Type B pancreatic cell (in vitro differentiated cells): Measurements from ENCODE around the gene ARHGEF26. TPM values are rescaled to one million over a fixed set of nuclear protein-coding genes. Genes with fewer than 3 reads are reported as not detected.

Source experiments
- DNase-seq: peaks from one replicate; pipeline ENCODE4 v3.0.0; 2021; ENCODE audit warnings: mixed read lengths; ENCODE audit not compliant: unreplicated experiment; ENCODE audit errors: extremely low spot score
- H3K27ac Mint-ChIP-seq: 2 replicates; pipeline ENCODE4 v1.8.0; 2021; ENCODE audit warnings: mild to moderate bottlenecking, mixed read lengths
- H3K27me3 Mint-ChIP-seq: 2 replicates; pipeline ENCODE4 v1.8.0; 2021; ENCODE audit warnings: mixed read lengths
- H3K36me3 Mint-ChIP-seq: 2 replicates; pipeline ENCODE4 v1.8.0; 2021; ENCODE audit warnings: mixed read lengths
- H3K4me1 Mint-ChIP-seq: one replicate; pipeline ENCODE4 v1.8.0; 2021; ENCODE audit warnings: mixed read lengths; ENCODE audit not compliant: unreplicated experiment
- H3K4me3 Mint-ChIP-seq: 2 replicates; pipeline ENCODE4 v1.8.0; 2021; ENCODE audit warnings: mild to moderate bottlenecking, mixed read lengths
- H3K9me3 Mint-ChIP-seq: 2 replicates; pipeline ENCODE4 v1.8.0; 2021; ENCODE audit warnings: mixed read lengths
- total RNA-seq: library from RNA; stranded (reverse); gene quantifications from 2 replicates; pipeline ENCODE4 v1.2.1, GENCODE V29; 2021; ENCODE audit warnings: low replicate concordance
- TF ChIP-seq, protein P1 (sequence below): fragments of 200-600 bp; sonication (generic); conservative IDR thresholded peaks from 2 replicates; pipeline ENCODE4 v1.5.0; 2021; ENCODE audit warnings: antibody characterized with exemption, mild to moderate bottlenecking

Gene ARHGEF26
- total RNA-seq, 1 donor from 2014 or later: 12.7 TPM

DNA sequence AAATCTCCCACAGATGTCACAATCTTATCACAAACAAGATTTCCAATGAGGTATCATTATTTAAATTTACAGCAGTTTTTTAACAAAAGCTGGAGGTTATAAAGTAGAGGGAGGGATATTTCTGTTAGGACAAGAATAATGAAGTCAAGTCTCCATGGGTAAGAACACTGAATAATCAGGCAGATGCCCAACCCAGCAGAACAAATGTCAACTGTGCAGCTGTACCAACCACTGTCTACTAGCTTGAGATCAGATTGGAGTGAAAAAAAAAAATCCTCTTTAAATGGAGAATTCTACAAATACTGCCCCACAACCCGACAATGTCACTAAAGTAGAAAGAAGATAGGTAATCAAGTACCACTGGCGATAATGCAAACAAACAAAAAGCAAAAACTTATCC is 172.8 kb downstream of the ARHGEF26 start:
- Mint-ChIP-seq H3K27ac (no peak overlapping the region), H3K9me3 (no peaks in the 10 kb centered on the region), H3K27me3 (no peaks in the 10 kb centered on the region), H3K4me1 (no peaks in the 10 kb centered on the region), H3K36me3 (peaks cover 37% of the 10 kb centered on the region), H3K4me3 (no peak overlapping the region)
- DNase-seq: no peak
- TF ChIP-seq, protein P1, sequence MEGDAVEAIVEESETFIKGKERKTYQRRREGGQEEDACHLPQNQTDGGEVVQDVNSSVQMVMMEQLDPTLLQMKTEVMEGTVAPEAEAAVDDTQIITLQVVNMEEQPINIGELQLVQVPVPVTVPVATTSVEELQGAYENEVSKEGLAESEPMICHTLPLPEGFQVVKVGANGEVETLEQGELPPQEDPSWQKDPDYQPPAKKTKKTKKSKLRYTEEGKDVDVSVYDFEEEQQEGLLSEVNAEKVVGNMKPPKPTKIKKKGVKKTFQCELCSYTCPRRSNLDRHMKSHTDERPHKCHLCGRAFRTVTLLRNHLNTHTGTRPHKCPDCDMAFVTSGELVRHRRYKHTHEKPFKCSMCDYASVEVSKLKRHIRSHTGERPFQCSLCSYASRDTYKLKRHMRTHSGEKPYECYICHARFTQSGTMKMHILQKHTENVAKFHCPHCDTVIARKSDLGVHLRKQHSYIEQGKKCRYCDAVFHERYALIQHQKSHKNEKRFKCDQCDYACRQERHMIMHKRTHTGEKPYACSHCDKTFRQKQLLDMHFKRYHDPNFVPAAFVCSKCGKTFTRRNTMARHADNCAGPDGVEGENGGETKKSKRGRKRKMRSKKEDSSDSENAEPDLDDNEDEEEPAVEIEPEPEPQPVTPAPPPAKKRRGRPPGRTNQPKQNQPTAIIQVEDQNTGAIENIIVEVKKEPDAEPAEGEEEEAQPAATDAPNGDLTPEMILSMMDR: no peak

DNA sequence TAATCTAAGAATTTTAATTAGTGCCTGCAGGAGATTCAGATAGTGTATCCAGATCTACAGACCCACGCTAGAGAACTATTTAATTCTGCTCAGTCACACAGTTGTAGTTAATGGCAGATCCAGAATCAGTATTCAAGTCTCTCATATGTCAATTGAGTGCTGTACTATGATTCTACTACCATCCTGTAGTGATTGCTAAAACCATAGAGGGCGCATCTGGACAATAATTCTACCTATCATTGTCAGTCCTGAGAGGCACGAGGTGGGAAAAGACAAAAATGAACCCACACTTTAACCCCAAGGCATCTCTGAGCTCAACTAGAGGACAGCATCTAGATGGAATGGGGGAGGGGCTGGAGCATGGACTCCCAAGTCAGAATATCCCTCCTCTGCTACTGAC is 180.4 kb downstream of the ARHGEF26 start:
- H3K27ac Mint-ChIP-seq: no peak overlapping the region
- no peak overlapping the region for H3K4me3 Mint-ChIP-seq
- TF ChIP-seq, protein P1: no peak
- no peaks in the 10 kb centered on the region for H3K4me1 Mint-ChIP-seq
- no peaks in the 10 kb centered on the region for H3K27me3 Mint-ChIP-seq
- no peaks in the 10 kb centered on the region for H3K9me3 Mint-ChIP-seq
- DNase-seq: no peak
- H3K36me3 Mint-ChIP-seq: peaks cover 33% of the 10 kb centered on the region

DNA sequence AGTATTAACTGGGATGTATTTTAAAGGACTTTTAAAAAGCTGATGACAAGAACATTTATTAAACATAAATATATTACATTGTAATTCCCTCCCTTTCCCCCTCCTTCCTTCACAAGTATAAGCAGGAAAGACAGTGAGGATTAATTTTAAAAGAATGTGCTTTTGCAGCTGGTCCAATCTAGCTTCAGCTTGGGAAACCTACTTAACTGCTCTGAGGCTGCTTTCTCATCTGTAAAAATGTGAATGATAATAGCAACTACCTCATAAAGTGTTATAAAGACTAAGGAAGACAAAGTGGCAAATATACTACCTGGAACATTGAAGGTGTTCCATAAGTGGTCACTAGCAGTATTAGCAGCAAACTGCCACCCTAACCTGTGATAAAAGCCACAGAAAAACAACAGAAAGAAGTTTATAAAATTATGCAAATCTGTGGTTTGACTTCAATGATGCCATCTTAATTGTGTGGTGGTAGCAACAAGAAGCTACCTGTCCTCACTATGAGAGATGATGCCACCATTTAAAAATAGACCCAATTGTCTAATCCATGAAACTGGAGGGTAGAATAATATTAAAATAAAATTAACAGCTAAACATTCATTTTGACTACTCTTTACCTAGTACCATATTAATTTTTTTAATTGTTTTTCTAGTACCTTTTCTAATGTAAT is 183.1 kb downstream of the ARHGEF26 start:
- DNase-seq: no peak
- H3K4me1 Mint-ChIP-seq: no peaks in the 10 kb centered on the region
- peaks cover 38% of the 10 kb centered on the region for H3K36me3 Mint-ChIP-seq
- H3K9me3 Mint-ChIP-seq: no peaks in the 10 kb centered on the region
- TF ChIP-seq, protein P1: no peak
- no peaks in the 10 kb centered on the region for H3K27me3 Mint-ChIP-seq
- H3K27ac Mint-ChIP-seq: no peak overlapping the region
- no peak overlapping the region for H3K4me3 Mint-ChIP-seq

DNA sequence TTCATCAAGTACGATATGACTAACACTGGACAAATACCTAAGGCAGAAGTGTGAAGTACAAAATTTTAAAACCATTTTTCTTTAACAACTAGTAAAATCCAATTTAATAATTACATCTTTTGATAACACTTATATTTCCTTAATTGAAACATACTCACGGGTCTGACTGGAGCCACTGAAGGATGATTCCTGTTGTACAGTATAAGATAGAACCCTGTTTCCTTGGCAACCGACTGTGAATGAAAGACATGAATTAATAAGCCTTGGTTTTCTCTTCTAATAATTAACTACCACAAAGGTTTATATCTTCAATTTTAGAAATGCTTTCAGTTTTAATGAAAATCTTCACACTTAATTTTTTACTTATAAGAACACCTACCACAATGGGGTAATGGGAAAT is 183.7 kb downstream of the ARHGEF26 start:
- Mint-ChIP-seq H3K4me3 (no peak overlapping the region), H3K4me1 (no peaks in the 10 kb centered on the region), H3K9me3 (no peaks in the 10 kb centered on the region), H3K27me3 (no peaks in the 10 kb centered on the region), H3K27ac (no peak overlapping the region), H3K36me3 (peaks cover 41% of the 10 kb centered on the region)
- DNase-seq: no peak
- TF ChIP-seq, protein P1: no peak

DNA sequence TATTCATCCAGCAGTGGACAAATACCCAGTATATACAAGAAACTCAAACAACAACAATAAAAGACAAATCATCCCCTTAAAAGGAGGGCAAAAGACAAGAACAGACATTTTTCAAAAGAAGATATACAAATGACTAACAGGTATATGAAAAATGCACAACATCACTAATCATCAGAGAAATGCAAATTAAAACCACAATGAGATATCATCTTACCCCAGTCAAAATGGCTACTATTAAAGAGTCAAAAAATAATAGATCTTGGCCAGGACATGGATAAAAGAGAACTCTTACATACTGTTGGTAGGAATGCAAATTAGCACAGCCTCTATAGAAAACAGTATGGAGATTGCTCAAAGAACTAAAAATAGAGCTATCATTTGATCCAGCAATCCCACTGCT is 186.2 kb downstream of the ARHGEF26 start:
- Mint-ChIP-seq H3K36me3 (peaks cover 27% of the 10 kb centered on the region), H3K4me3 (no peak overlapping the region), H3K27ac (no peak overlapping the region), H3K27me3 (no peaks in the 10 kb centered on the region), H3K4me1 (no peaks in the 10 kb centered on the region), H3K9me3 (no peaks in the 10 kb centered on the region)
- no peak for DNase-seq
- TF ChIP-seq, protein P1: no peak

Other genes with a start within 250 kb of the ARHGEF26 start
- gene DHX36, start 203.1 kb downstream of the ARHGEF26 start, total RNA-seq: 59.7 and 85.6 TPM in 2 replicates